Measurements from ENCODE around the gene TNFRSF12A. TPM values are rescaled to one million over a fixed set of nuclear protein-coding genes. Genes with fewer than 3 reads are reported as not detected.

Gene TNFRSF12A
- total and polyA plus RNA-seq, 11 donors: 27.8 to 824 (median 97.1) TPM

DNA sequence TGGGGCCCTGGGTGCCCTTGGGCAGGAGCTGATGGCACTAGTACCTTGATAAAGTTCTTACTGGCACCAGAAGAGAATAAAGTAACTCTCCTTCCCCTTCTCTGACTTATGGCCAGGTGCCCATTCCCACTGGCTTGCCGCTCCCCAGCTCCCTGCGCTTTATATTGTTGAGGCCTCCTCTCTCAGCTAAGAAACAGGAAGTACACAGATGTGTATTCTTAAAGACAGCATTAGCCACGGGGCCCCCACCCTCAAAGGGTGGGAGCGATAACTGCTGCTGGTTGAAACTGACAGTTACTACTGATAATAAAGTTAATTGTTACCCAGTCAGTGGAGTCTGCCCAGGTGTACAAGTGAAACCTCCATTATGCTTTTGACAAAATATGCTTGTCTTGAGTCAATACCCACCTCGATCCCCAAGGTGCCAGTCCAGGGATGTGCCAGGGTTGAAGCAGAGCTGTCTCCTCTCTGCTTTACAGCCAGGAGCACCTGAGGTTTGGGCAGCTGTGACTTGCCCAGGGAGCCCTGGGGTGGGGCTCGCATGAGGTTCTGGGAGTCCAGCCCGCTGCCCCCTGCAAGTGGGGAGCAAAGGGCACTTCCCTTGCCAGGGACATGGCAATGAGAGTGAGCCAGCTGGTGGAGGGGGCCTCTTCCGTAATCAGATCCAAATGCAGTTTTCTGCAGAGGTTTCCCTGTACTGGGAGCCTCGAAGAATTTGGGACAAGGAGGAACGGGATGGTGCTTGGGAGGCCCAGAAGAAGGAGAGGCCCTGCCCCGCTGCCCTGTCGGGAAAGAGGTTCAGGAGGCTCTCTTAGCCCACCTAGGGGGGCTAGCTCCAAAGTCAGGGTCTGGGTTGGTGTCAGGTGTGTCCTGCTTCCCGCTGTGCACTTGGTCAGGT is 12.9 kb upstream of the TNFRSF12A start:
- H3K4me1 ChIP-seq: peaks cover 0 to 30% (median 4%) of the 10 kb centered on the region in 12 donors
- ATAC-seq (no peak), DNase-seq (no peak)
- H3K27ac ChIP-seq: peak overlapping the region in 1 of 12 donors; percentile 49
- intact Hi-C loops (cut with DNase I): no loop called here
- peak overlapping the region in 1 of 12 donors; percentile 33 for H3K4me3 ChIP-seq
- H3K27me3 ChIP-seq: peaks cover 8 to 77% (median 43%) of the 10 kb centered on the region in 9 donors
- H3K36me3 ChIP-seq: peaks cover 0 to 2% (median 0%) of the 10 kb centered on the region in 9 donors
- TF ChIP-seq CTCF (IDR thresholded peaks at IDR 0.05) (no peak), POLR2A (IDR thresholded peaks at IDR 0.05) (no peak)
- WGBS, 4 donors: 60 to 69% (median 65%) methylated on average over 12 to 13 of the region's 13 CpGs
- no peaks in the 10 kb centered on the region for H3K9me3 ChIP-seq

DNA sequence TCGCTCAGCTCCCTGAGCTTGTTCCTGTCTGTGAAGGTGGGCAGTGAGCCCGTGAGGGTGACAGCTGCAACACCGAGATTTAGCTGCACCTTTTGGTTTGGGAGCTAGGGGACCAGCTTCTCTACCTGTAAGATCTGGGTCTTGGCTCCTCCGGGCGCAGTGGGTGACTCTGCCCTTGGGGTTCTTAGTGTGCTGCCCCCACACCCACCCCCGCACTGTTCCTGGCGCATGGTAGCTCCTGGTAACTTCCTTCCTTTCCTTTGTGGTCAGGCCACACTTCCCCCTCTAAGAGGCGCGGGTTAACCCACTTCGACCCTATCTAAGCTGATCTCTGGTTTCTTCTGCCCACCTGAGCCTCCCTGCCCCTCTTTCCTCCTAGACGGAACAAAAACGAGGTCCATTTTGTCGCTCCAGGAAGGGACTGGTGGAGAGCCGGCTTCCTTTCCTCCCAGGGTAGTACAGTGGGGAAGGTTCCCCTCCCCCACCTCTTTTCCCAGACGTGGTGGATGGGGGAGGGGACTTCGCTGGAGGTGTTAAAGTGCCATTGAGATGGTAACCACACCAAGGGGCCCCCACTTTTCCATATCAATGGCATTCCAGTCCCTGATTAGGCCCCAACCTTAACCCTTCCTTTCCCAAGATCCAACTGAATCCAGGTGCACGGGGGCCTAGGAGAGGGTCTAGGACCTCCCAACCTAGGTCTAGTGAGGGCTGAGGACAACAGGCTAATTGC is 12.0 kb upstream of the TNFRSF12A start:
- Histone ChIP-seq H3K27me3 (peaks cover 13 to 84% (median 47%) of the 10 kb centered on the region in 9 donors), H3K9me3 (no peaks in the 10 kb centered on the region), H3K4me1 (peaks cover 0 to 30% (median 4%) of the 10 kb centered on the region in 12 donors), H3K4me3 (peak overlapping the region in 1 of 12 donors; percentile 33), H3K36me3 (peaks cover 0 to 2% (median 0%) of the 10 kb centered on the region in 9 donors), H3K27ac (peak overlapping the region in 1 of 12 donors; percentile 49)
- 23 to 28% (median 25%) methylated on average over 16 to 17 of the region's 17 CpGs for WGBS, 4 donors
- DNase-seq (no peak), ATAC-seq (no peak)
- intact Hi-C loops (cut with DNase I): no loop called here
- TF ChIP-seq CTCF (IDR thresholded peaks at IDR 0.05): no peak
- no peak for TF ChIP-seq POLR2A (IDR thresholded peaks at IDR 0.05)

DNA sequence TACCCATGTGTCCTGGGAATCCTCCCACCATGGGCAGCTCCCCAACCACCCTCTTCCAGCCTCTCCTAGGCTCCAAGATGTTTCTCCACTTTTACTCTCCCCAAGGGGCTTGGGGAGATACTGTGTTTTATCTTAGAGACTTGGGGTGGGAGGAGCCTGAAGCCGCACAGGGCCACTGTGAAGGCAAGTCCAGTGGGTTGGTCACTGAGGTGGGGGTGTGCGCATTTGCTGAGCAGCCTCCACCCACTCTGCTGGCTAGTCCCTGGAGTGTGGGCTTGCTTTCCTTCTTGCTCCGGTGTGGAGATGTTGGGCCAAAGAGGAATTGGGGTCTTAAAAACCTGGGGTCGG is 11.5 kb upstream of the TNFRSF12A start:
- no peak for TF ChIP-seq CTCF (IDR thresholded peaks at IDR 0.05)
- TF ChIP-seq POLR2A (IDR thresholded peaks at IDR 0.05): no peak
- Histone ChIP-seq H3K4me1 (peaks cover 0 to 30% (median 4%) of the 10 kb centered on the region in 12 donors), H3K27me3 (peaks cover 18 to 84% (median 52%) of the 10 kb centered on the region in 9 donors), H3K27ac (no peak overlapping the region), H3K9me3 (no peaks in the 10 kb centered on the region), H3K4me3 (peak overlapping the region in 1 of 12 donors; percentile 33), H3K36me3 (peaks cover 0 to 2% (median 0%) of the 10 kb centered on the region in 9 donors)
- no peak for DNase-seq
- WGBS, 4 donors: 38 to 57% (median 47%) methylated on average over 4 of the region's 4 CpGs
- intact Hi-C loops (cut with DNase I): no loop called here
- ATAC-seq: no peak
